GM19025 (cell line): ENCODE results near the gene FAM20B.

Source experiments
- ATAC-seq: cut with Tn5 transposase; IDR thresholded peaks from one replicate; pipeline ENCODE4 v1.9.1; 2021; ENCODE audit warnings: mild to moderate bottlenecking, low read depth, moderate library complexity; ENCODE audit not compliant: unreplicated experiment

Gene FAM20B

GRCh38 chr1:179046808-179047635 is 21.3 kb downstream of the FAM20B start:
- ATAC-seq: no peak

DNA sequence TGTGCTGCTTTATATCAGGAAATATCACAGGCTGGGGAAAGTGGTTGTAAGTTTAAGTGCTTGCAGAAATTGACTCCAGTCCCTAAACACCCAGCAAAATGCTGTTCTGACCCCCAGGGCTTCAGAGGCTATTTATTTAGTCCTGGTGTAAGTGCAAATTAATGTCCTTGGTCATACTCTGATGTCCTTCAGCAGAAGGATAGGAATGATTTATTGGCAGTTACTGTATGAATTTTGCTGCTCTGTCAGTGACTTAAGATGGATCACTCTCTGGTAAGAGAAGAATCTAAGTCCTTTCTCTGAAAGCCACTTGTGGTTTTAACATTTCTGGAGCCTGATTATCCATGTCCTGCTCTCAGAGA is 21.9 kb downstream of the FAM20B start:
- ATAC-seq: no peak

- ATAC-seq: no peak
These were observed 22.8 kb downstream of the FAM20B start for GRCh38 chr1:179048339-179049124.

DNA sequence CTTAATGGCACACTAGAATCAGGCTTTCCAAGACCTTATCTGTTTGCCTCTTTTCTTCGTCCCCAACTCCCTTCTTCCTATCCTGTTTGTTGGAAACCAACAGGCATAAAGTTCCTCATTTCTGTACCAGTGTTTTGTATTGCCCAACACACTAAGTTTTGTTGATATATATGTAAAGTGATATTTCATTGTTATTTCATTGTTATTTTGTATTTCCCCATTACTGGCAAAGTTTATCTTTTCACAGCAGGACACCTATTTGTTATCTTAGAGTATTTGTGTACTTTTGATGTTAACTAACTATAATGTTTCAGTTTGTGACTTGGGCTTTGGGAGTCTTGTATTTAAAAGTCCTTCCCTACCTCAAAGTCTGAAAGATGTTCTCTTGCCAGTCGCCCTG is 27.1 kb downstream of the FAM20B start:
- no peak for ATAC-seq

DNA sequence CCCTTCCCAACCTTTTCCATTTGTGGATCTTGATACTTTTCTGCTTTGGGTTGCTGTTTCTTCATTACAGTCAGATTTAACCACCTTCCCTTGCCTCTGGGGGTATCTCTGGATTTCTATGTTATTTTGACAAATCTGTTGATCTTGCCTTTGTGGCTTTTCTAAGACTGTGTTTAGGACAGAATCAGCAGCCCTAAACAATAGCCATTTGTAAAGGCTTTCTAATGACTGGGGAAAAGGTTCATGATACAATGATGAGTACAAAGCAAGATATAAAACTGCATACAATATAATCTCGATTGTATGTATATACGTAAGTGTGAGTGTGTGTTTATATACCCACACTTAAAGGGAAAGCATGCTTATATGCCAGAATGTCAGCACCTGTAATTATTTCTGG is 27.8 kb downstream of the FAM20B start:
- no peak for ATAC-seq

- no peak for ATAC-seq
These were observed 30.2 kb downstream of the FAM20B start for GRCh38 chr1:179055937-179056336.

GRCh38 chr1:179058487-179059483 is 33.1 kb downstream of the FAM20B start:
- ATAC-seq: no peak

GRCh38 chr1:179061360-179062282 is 35.9 kb downstream of the FAM20B start:
- ATAC-seq: no peak

GRCh38 chr1:179066471-179066870 is 40.8 kb downstream of the FAM20B start:
- no peak for ATAC-seq

GRCh38 chr1:179077396-179077795 is 51.7 kb downstream of the FAM20B start:
- no peak for ATAC-seq

- no peak for ATAC-seq
These were observed 53.5 kb downstream of the FAM20B start for GRCh38 chr1:179079113-179079761.

DNA sequence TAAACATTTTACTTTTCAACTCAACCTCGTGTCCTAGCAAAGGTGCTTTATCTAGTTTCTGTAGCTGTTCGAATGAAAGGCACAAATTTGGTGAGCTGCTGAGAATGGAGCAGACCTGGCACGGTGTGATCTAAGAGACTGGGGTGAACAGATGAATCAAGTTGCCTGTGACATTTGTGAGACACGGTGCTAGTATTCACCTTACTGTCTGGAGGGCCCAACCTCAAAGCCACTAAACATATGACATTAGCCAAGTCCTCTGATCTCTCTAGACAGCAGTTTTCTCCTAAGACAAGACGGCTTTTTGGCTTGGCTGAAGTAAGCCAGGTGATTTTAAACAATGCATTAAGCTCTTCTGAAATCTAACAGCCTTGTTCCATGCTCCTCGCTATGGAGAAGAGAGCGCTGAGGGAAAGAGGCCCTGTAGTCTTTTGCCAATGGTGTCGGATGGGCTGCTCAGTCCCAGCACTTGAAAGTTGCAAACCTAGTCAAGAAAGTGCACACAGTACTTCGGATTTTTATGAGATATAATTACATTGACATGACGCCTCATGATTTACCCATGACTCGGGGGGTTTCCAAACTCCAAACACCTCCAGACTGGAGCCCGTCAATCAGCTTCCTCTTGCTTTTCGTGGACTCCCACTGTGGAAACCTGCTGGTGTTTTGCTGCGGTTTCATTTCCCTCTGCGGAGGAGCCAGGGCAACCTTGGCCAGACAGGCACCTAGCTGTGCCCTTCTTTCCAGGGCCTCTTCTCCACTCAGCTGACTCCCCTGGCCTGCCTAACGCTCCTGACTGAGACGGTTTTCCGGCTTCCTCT is 55.4 kb downstream of the FAM20B start:
- ATAC-seq: no peak

DNA sequence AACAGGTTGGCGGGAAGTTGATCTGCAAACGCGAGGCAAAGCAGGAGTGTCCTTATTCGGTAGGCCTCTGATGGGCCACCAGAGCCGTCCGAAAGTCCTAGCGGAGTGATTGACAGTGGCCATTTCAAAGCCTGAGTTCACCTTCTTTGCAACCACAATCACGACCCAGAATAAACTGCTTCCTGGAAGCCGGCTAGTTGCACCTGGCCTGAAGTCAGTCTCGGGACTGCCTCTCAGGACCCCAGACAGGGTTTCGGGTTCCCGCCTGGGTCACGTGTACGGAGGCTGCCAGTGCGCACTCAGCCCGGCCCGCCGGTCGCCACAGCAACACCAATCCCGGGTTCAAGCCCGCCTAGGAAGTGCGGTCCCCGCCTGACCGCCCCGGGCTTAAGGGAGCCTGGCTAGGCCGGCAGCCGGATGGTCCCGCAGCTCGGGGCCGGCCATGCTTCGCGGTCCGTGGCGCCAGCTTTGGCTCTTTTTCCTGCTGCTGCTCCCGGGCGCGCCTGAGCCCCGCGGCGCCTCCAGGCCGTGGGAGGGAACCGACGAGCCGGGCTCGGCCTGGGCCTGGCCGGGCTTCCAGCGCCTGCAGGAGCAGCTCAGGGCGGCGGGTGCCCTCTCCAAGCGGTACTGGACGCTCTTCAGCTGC is 56.1 kb downstream of the FAM20B start, which contains the start of gene TOR3A:
Gene TOR3A, plus strand, starts transcription at position 384 of the 646 bp plus-strand sequence. Its CDS starts 59 bp downstream, at position 443.
- peak; percentile 85 for ATAC-seq

DNA sequence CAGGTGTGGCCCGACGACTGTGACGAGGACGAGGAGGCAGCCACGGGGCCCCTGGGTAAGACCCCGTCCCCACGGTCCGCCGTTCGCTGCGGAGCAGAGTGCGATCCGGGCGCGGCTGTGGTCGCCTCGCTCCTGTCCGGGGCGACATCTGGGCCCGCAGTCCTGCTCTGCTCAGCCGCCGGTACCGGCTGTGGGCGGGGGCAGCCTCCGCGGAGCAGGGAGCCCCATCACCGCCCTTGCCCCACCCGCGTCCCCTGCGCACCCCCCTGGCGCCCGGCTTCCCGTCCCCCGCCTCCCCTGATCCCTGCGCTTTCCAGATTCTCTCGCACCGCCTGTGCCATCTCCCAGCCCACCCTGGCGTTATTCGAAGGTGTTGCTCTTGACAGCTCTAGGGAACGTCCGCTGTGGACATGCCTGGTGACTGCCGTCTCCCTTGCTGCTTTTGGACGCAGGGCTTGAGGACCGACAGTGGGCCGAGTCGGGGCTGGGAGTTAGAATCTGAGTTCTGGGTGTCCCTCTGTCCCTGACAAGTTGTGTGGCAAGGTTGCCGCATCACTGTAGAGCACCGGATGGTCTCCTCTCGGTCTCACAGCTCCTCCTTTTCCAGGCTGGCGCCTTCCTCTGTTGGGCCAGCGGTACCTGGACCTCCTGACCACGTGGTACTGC is 56.8 kb downstream of the FAM20B start:
- ATAC-seq: peak; percentile 6

- ATAC-seq: no peak
These were observed 57.3 kb downstream of the FAM20B start for GRCh38 chr1:179082999-179083335.

GRCh38 chr1:179083533-179083932 is 57.8 kb downstream of the FAM20B start:
- ATAC-seq: no peak

- no peak for ATAC-seq
These were observed 62.0 kb downstream of the FAM20B start for GRCh38 chr1:179087665-179088064.
